ENCODE measurements around the gene CHI3L1.
"Not testable (repeated sequence)": the region's sequence is repeated elsewhere in the genome, so short reads cannot be mapped to it uniquely, and the experiment has no call there.

The CHI3L1 gene

GRCh38 chr1:203186446-203187303 lies at the start of gene CHI3L1:
CHI3L1 (minus strand) TSS chr1:203186704; CDS start chr1:203186623, 81 bp downstream.
- no peak for DNase-seq

DNA sequence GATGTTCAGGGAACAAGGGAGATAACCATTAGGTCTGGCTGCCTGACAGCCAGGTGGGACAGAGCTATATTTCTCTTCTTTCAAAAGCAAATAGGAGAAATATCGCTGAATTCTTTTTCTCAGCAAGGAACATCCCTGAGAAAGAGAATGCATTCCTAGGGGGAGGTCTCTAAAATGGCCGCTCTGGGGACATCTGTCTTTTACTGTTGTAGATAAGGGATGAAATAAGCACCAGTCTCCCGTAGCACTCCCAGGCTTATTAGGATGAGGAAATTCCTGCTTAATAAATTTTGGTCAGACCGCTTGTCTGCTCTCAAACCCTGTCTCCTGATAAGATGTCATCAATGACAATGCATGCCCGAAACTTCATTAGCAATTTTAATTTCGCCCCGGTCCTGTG lies 48.4 kb upstream of the CHI3L1 start:
- DNase-seq: not testable (repeated sequence)

- DNase-seq: no peak
These were observed 43.1 kb upstream of the CHI3L1 start, which contains the start of gene CHIT1 for GRCh38 chr1:203229471-203230135. CHIT1 (minus strand) TSS chr1:203229673; CDS start chr1:203229636, 37 bp downstream.

DNA sequence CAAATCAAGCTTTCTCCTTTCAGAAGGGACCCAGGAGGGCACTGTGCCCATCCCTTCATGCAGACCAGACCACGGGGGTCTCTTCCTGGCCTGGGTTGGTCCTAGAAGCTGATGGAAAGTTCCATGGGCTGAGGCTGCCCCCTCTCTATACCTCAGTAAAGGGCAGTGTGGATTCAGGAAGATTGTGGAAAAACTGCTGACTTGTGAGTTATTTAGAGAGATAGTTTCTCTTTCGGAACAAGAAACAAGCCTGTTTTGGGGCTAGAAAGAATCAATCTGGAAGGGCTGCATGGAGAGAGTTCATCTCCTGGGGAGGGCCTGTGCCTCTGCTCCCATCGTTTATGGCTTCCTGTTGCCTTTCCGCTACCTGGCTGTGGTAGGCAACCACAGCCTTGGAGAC lies 42.2 kb upstream of the CHI3L1 start:
- DNase-seq: no peak

DNA sequence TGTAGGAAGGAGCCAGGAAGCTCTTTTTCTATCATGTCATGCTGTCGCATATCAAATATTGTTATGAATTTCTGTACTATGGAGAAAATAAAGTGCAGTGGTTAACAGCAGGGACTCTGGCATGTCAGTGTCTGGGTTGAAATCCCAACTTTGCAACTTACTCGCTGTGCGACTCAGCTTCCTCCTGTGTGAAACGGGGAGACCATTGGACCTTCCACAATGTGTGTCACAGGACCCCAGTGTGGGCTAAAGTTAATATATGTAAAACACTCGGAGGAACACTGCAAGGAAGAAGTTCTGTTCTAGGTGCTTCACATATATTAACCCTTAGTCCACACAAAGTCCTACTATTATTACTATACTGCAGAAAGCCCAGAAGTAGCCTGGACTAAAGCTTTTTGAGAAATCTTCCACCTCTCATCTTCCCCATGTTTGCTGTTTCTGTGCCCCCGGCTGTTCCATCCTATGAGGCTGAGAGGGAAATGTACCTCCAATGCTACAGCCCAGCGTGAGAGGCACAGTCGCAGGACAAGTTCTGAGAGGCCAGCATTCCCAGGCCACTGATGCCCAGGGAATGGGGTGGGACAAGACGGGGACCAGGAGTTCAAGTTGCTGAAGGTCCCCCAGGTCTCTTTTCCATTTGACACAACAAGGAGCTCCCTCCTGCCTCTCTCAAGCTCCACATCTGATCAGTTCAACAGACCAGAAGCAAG lies 41.0 kb upstream of the CHI3L1 start:
- DNase-seq: no peak

DNA sequence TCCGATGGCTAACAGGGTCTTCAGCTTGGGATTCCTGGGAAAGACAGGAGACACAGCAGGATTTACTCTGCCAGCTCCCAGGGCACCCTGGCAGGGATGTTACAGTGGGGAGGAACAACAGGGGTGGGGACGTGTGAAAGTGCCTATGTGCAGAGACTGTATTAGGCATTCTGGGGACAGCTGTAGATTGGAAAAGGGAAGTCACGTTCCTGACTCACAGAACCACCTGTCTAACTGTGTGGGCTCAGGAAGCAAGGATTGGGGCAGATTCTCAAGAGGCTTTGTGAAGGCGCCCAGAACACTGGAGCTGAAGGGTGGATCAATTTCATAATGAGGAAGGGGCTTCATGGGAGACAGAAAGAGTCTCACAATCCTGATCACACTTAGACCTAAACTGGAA lies 38.6 kb upstream of the CHI3L1 start:
- DNase-seq: no peak

GRCh38 chr1:203223012-203223775 lies 36.7 kb upstream of the CHI3L1 start:
- no peak for DNase-seq

- no peak for DNase-seq
These were observed 33.4 kb upstream of the CHI3L1 start for GRCh38 chr1:203219934-203220333.

GRCh38 chr1:203219171-203219570 lies 32.7 kb upstream of the CHI3L1 start:
- DNase-seq: no peak

DNA sequence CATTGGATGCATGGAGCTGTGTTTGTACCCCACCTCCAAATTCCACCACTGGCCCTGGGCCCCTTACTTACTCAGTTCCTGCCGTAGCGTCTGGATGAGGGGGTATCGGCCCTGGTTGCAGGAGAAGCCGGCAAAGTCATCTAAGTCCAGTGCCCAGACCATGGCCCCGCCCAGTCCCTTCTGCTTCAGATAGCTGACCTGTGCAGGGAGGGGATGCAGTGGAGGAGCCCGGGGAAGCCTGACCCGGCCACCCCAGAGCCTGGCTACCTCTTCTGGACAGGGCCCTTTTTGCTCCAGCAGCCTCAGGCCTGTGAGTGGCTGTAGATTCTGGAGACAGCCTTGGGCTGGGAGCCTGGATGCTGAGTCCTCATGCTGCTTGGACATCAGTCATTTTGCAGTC lies 31.2 kb upstream of the CHI3L1 start:
- DNase-seq: no peak

DNA sequence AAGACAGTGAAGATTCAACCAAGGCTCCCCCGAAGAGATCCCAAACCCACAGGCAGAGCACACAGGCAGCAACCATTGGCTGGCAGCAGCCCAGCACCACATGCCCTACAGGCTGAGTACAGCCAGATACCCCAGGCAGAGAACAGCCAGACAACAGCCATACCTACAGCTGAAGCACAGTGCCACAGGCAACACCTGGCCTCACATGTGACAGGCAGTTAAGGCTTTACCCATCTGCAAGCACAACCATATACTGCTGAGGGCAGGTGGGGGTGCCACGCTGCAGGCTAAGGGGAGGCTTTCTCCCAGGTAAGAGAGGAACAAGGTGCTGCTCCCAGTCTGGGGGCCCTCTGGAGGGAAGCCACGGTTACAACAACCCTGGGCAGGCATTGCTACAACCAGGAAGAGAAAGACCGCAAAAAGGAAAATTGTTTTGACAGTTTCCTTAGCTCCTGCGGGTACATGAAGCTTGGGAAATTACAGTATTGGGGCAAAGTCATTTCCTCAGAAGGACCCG lies 30.7 kb upstream of the CHI3L1 start:
- peak in 1 of 2 experiments; percentile 17 for DNase-seq

DNA sequence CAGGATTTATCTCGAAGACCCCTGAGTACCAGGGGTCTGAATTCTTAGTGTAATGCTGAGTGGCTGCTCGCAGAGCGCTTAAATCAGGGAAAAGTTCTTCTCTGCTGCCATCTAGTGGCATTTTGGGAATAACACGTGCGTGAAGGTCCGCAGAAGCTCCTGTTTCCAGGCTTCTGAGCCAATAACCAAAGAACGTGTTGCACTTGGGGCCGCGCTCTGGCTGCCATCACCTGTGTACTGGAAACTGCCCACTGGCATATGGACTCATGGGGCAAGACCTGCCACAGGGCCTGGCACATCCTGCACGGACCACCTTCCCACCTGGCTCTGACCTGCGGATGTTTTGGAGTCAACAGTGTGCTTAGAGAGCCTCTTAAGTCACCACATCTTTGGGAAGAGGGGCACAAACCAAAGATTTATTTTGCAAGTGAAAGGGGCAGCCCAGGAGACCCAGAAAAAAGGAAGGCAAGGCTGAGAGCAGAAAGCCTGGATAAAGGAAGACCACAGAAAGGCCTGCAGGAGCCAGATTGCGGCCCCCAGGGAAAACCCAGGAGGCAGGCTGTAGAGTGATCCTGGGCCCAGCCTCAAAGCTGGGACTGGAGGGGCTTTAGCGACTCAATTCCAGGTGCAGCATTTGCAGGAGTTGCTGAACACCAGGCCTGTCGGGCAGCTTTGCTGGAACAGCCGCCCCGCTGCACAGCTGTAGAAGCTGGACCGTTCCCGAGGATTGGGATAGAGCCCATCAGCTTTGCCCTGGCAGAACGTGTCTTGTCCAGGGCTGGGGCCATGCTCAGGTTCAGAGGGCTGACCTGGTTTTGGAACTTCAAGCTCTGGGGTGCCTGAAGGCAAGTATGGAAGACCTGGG lies 30.0 kb upstream of the CHI3L1 start:
- DNase-seq: peak; percentile 74 to 84

GRCh38 chr1:203215573-203215972 lies 29.1 kb upstream of the CHI3L1 start:
- DNase-seq: peak in 1 of 2 experiments; percentile 27

GRCh38 chr1:203214871-203215270 lies 28.4 kb upstream of the CHI3L1 start:
- DNase-seq: no peak

DNA sequence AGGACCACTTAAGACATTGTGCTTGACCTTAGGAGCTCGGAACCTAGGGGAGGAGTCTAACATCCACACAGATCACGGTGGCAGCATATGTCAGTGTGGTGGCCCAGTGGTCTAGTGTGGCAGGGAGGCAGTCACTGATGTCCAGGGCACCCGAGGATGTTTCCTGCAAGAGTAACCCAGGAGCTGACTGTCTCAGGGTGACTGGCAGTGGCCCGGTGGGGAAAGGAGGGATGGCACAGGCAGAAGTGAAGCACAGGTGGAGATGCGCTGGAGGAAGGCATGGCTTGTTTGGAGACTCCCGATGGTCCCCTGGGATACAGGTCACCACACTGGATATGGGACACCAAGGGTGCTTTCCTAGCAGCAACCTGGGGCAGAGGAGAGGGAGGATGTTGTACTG lies 26.6 kb upstream of the CHI3L1 start:
- no peak for DNase-seq

DNA sequence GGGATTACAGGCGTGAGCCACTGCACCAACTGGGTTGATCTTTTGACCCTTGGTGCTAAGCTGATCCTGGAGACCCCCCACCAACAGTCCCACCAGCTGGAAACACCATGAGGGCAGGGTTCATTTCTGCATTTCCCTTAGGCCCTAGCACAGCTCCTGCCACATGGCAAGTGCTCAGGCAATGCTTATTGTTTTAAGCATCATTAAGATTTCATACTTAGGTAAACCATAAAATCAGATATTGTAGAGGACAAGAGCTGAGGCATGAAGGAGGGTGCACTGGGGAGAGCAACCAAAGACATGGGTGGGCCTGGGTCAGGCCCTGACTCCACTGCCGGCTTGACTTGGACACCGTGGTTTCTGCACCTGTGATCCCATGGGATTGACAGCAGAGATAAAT lies 25.3 kb upstream of the CHI3L1 start:
- DNase-seq: no peak

DNA sequence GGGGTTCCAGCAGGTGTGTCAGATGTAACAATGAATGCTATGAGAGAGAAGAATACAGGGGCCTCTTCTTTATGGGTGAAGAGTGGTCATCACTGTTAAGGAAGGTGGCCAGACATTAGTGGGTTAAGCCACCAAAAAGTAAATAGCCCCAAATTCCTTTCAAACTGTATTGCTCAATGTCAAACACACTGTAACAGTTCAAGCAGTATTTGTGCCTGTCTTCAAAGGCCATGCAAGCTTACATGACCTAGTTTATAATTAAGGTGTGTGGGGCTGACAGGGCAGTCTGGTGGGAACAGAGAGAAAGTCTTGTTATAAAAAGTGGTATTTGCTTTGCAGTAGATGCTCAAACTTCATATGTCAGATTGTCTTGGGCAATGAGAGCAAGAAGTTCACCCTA lies 24.5 kb upstream of the CHI3L1 start:
- no peak for DNase-seq

- no peak for DNase-seq
These were observed 23.8 kb upstream of the CHI3L1 start for GRCh38 chr1:203210350-203210749.

DNA sequence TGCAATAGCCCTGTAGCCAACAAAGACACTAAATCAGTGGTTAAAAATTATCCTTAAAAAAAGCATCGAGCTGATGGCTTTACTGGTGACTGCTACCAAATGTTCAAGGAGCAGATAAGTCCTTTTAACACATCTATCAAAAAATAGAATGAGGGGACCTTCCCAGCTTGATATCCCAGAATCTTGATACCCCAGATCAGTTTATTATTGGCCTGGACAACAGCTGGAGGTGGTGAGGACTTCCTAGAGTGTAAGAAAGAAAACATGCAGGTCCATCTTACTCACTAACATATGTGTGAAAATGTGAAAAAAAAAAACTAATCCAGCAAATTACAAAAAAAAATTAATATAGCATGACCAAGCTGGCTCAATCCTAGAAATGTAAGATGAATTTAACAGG lies 21.7 kb upstream of the CHI3L1 start:
- no peak for DNase-seq

GRCh38 chr1:203207751-203208150 lies 21.2 kb upstream of the CHI3L1 start:
- DNase-seq: peak; percentile 92 to 98

GRCh38 chr1:203206129-203206687 lies 19.7 kb upstream of the CHI3L1 start:
- DNase-seq: no peak

All from NCI-H524 (cell line).